ENCODE data around the gene MPPE1. TPM values are rescaled to one million over a fixed set of nuclear protein-coding genes. Genes with fewer than 3 reads are reported as not detected.

Gene MPPE1
- total and polyA plus RNA-seq, 9 of the 15 experiments (the other 6 are each of a cell fraction or from before 2014, with no cell fraction given): 10.7 to 19.5 (median 13.3) TPM

DNA sequence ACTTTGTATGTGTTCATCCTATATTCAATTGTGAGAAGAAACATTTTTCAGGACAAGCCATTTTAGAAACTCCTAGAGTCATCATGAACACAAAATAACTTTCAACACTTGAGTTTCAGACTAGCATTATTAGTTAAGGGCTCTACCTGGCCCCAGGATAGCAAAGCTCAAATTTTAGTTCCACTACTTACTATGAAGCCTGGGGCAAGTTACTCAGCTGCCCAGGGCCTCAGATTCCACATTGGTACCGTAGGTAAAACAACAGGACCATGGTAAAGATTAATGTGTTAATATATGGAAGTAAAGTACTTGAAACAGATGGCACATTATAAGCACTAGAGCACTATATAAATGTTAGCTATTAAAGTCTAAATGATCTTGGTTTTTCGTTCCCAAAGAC lies 19.4 kb downstream of the MPPE1 start:
- no peak for ATAC-seq
- no peak overlapping the region for H3K4me2 ChIP-seq (ENCODE audit: insufficient read depth, low read length)
- intact Hi-C loops (cut with micrococcal nuclease): no loop called here
- no peak overlapping the region for H3K27ac ChIP-seq (ENCODE audit: extremely low read depth, low read depth, low read length)
- DNase-seq (ENCODE audit: extremely low read depth in 1 of 4, low spot score in 3 of 4): no peak
- peaks cover 4% of the 10 kb centered on the region in 2 experiments; a peak in 4 of 5 replicates for H3K4me1 ChIP-seq (replicated peaks in 1 of 2; ENCODE audit: control insufficient read depth in 2 of 2, insufficient read depth in 2 of 2, low read length in 2 of 2)
- H3K9me1 ChIP-seq (ENCODE audit: control insufficient read depth, insufficient read depth, low read length): no peaks in the 10 kb centered on the region
- no peak overlapping the region for H3K9ac ChIP-seq (ENCODE audit: insufficient read depth in 1 of 2, low read depth in 2 of 2, low read length in 2 of 2)
- no peak overlapping the region for H3K4me3 ChIP-seq
- BruUV-seq (replicated peaks): no TSS peak
- 0 out of 3 replicates have a peak, but pooled peaks cover 2% of the 10 kb centered on the region for H3K36me3 ChIP-seq (ENCODE audit: control insufficient read depth, insufficient read depth, low read length)
- WGBS (ENCODE audit: insufficient coverage, low coverage, missing lambda C conversion rate): 61% methylated on average over 2 of the region's 2 CpGs
- H4K20me1 ChIP-seq (replicated peaks; ENCODE audit: control insufficient read depth, insufficient read depth, low read length): no peaks in the 10 kb centered on the region
- no peak for FAIRE-seq
- H2AFZ ChIP-seq (ENCODE audit: low read depth, low read length): no peak overlapping the region
- H3K27me3 ChIP-seq (ENCODE audit: control insufficient read depth in 2 of 2, insufficient read depth in 2 of 2, low read length in 2 of 2): no peaks in the 10 kb centered on the region; a peak in 1 of 5 replicates
- no peaks in the 10 kb centered on the region for H3K9me3 ChIP-seq (replicated peaks; ENCODE audit: control insufficient read depth, insufficient read depth, low read depth, low read length)
- in situ Hi-C loops (cut with MboI): no loop called here
- CTCF ChIA-PET (ENCODE audit: low intra/inter-chr PET ratio): no interaction called here
- POLR2A ChIA-PET: interaction anchor here (0.7 kb wide), 2 partner anchors 15 to 100 kb away, joined by 3 read pairs; no protein-coding TSS in a partner anchor
- no peaks in the 10 kb centered on the region for H3K79me2 ChIP-seq (ENCODE audit: control insufficient read depth, insufficient read depth, low read length)
- TF ChIP-seq SIX5 (IDR thresholded peaks at IDR 0.05; ENCODE audit: borderline replicate concordance in 1 of 2, insufficient read depth in 1 of 2, low read depth in 1 of 2, low read length in 2 of 2) (no peak), BRF1 (IDR thresholded peaks at IDR 0.05; ENCODE audit: borderline replicate concordance, extremely low read depth, insufficient read length) (no peak), LCOR (CRISPR knock-in tag; IDR thresholded peaks at IDR 0.05) (no peak), ZNF316 (IDR thresholded peaks at IDR 0.05) (no peak), EP300 (IDR thresholded peaks at IDR 0.05; ENCODE audit: low read length) (no peak), RHOXF2B (CRISPR knock-in tag; conservative IDR thresholded peaks at IDR 0.05) (no peak), FOXJ3 (CRISPR knock-in tag; IDR thresholded peaks at IDR 0.05) (no peak)
- TF ChIP-seq, protein P1, sequence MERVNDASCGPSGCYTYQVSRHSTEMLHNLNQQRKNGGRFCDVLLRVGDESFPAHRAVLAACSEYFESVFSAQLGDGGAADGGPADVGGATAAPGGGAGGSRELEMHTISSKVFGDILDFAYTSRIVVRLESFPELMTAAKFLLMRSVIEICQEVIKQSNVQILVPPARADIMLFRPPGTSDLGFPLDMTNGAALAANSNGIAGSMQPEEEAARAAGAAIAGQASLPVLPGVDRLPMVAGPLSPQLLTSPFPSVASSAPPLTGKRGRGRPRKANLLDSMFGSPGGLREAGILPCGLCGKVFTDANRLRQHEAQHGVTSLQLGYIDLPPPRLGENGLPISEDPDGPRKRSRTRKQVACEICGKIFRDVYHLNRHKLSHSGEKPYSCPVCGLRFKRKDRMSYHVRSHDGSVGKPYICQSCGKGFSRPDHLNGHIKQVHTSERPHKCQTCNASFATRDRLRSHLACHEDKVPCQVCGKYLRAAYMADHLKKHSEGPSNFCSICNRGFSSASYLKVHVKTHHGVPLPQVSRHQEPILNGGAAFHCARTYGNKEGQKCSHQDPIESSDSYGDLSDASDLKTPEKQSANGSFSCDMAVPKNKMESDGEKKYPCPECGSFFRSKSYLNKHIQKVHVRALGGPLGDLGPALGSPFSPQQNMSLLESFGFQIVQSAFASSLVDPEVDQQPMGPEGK (CRISPR knock-in tag; IDR thresholded peaks at IDR 0.05; ENCODE audit: borderline replicate concordance): no peak
- TF ChIP-seq, protein P2, sequence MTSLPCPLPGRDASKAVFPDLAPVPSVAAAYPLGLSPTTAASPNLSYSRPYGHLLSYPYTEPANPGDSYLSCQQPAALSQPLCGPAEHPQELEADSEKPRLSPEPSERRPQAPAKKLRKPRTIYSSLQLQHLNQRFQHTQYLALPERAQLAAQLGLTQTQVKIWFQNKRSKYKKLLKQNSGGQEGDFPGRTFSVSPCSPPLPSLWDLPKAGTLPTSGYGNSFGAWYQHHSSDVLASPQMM (CRISPR knock-in tag; IDR thresholded peaks at IDR 0.05): no peak
- TF ChIP-seq, protein P3, sequence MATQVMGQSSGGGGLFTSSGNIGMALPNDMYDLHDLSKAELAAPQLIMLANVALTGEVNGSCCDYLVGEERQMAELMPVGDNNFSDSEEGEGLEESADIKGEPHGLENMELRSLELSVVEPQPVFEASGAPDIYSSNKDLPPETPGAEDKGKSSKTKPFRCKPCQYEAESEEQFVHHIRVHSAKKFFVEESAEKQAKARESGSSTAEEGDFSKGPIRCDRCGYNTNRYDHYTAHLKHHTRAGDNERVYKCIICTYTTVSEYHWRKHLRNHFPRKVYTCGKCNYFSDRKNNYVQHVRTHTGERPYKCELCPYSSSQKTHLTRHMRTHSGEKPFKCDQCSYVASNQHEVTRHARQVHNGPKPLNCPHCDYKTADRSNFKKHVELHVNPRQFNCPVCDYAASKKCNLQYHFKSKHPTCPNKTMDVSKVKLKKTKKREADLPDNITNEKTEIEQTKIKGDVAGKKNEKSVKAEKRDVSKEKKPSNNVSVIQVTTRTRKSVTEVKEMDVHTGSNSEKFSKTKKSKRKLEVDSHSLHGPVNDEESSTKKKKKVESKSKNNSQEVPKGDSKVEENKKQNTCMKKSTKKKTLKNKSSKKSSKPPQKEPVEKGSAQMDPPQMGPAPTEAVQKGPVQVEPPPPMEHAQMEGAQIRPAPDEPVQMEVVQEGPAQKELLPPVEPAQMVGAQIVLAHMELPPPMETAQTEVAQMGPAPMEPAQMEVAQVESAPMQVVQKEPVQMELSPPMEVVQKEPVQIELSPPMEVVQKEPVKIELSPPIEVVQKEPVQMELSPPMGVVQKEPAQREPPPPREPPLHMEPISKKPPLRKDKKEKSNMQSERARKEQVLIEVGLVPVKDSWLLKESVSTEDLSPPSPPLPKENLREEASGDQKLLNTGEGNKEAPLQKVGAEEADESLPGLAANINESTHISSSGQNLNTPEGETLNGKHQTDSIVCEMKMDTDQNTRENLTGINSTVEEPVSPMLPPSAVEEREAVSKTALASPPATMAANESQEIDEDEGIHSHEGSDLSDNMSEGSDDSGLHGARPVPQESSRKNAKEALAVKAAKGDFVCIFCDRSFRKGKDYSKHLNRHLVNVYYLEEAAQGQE (IDR thresholded peaks at IDR 0.05; ENCODE audit: borderline replicate concordance): no peak
- TF ChIP-seq, protein P3 (CRISPR knock-in tag; IDR thresholded peaks at IDR 0.05; ENCODE audit: low read depth): no peak
- TF ChIP-seq, protein P4, sequence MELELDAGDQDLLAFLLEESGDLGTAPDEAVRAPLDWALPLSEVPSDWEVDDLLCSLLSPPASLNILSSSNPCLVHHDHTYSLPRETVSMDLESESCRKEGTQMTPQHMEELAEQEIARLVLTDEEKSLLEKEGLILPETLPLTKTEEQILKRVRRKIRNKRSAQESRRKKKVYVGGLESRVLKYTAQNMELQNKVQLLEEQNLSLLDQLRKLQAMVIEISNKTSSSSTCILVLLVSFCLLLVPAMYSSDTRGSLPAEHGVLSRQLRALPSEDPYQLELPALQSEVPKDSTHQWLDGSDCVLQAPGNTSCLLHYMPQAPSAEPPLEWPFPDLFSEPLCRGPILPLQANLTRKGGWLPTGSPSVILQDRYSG (tag; conservative IDR thresholded peaks at IDR 0.05; ENCODE audit: low read depth): no peak
